Peyer's patch (tissue), 4 donors: ENCODE results near the gene GGCX.

ENCODE experiments used
- POLR2A ChIP-seq, 2 donors: fragments of 450-650 bp; IDR thresholded peaks; one replicate each; pipeline ENCODE4 v1.5.1; 2017; ENCODE audit warnings: antibody characterized with exemption in 2 of 2, mild to moderate bottlenecking in 2 of 2, moderate library complexity in 2 of 2
- TF ChIP-seq, protein P1 (sequence below), 6 experiments: fragments of 450-650 bp in 4 of 6; fragments of 200-600 bp in 2 of 6; sonication (generic) in 1 of 6; IDR thresholded peaks; one replicate each; pipeline ENCODE4 v1.5.1; 2017 to 2019; ENCODE audit warnings: antibody characterized with exemption in 6 of 6, mild to moderate bottlenecking in 3 of 6, moderate library complexity in 1 of 6

- TF ChIP-seq POLR2A (IDR thresholded peaks at IDR 0.05), result no peak
- TF ChIP-seq, protein P1, sequence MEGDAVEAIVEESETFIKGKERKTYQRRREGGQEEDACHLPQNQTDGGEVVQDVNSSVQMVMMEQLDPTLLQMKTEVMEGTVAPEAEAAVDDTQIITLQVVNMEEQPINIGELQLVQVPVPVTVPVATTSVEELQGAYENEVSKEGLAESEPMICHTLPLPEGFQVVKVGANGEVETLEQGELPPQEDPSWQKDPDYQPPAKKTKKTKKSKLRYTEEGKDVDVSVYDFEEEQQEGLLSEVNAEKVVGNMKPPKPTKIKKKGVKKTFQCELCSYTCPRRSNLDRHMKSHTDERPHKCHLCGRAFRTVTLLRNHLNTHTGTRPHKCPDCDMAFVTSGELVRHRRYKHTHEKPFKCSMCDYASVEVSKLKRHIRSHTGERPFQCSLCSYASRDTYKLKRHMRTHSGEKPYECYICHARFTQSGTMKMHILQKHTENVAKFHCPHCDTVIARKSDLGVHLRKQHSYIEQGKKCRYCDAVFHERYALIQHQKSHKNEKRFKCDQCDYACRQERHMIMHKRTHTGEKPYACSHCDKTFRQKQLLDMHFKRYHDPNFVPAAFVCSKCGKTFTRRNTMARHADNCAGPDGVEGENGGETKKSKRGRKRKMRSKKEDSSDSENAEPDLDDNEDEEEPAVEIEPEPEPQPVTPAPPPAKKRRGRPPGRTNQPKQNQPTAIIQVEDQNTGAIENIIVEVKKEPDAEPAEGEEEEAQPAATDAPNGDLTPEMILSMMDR (IDR thresholded peaks at IDR 0.05), result no peak
These were observed 8.1 kb downstream of the GGCX start for GRCh38 chr2:85553184-85553583.
